Activated T-helper 9 cell treated with anti-CD3 and anti-CD28 coated beads, Interleukin-2, amount 50 U/mL, for 16 hours (primary cell): ENCODE measurements around the gene DCHS1.
"Not testable (repeated sequence)": the region's sequence is repeated elsewhere in the genome, so short reads cannot be mapped to it uniquely, and the experiment has no call there.

Source experiments
- DNase-seq: peaks from one replicate; pipeline ENCODE4 v3.0.0-alpha.2; 2020; ENCODE audit warnings: low read depth

DCHS1 gene

GRCh38 chr11:6655790-6656583 lies at the start of gene DCHS1:
TSS of gene DCHS1 (minus strand) at chr11:6655809. CDS start at chr11:6641613, 14,196 bp downstream.
- DNase-seq, result no peak

DNA sequence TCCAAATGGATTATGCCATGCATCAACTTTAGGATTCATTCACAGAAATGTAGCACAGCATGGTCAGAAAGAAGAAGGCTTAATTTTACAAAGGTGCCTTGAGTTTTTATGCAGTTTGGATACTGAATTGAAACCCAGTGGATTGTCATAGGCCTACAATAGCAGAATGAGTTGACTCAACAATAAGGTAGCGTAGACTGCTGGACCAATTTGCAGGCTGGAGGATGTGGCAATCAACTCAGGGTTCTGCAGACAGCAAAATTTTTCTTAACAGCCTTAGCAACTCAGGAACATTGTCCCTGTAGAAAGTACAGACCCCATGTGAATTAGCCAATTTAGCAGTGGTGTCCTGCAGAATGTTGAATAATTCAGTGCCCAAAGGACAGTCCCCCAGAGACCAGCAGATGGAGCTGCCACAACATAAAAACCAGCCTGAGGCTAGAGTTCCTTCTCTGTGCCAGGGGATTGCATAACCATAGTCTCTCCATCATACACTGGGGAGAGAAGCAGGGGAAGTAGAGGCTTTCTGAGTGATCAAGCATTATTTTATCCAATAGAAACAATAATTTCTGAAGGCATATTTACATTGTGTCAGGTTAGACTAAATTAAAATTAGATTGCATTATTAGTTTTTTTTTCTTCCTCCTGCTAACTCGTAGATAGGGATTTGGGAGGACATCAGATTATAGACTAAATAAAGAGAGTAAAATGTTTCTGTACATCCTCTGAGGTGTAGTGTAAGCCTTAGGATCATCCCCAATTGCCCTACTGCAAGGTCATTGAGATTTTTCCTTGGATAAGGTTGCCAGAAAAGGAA lies 47.8 kb upstream of the DCHS1 start:
- no peak for DNase-seq

- not testable (repeated sequence) for DNase-seq
These were observed 46.3 kb upstream of the DCHS1 start for GRCh38 chr11:6701955-6702354.

GRCh38 chr11:6695377-6695776 lies 39.8 kb upstream of the DCHS1 start:
- DNase-seq, result no peak

DNA sequence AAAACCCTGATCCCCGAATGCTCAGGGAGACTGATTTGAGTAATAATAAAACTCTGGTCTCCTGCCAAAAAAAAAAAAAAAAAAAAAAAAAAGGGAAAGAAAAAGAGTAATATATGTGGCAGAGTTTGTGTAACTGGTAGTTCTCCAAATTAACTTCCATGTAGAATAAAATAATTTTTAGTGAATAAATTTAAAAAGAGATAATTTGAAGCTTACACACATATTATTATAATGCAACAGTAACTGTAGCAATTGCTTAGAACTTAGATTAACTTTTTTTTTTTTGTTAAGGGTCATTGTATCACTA lies 38.6 kb upstream of the DCHS1 start:
- DNase-seq, result no peak

DNA sequence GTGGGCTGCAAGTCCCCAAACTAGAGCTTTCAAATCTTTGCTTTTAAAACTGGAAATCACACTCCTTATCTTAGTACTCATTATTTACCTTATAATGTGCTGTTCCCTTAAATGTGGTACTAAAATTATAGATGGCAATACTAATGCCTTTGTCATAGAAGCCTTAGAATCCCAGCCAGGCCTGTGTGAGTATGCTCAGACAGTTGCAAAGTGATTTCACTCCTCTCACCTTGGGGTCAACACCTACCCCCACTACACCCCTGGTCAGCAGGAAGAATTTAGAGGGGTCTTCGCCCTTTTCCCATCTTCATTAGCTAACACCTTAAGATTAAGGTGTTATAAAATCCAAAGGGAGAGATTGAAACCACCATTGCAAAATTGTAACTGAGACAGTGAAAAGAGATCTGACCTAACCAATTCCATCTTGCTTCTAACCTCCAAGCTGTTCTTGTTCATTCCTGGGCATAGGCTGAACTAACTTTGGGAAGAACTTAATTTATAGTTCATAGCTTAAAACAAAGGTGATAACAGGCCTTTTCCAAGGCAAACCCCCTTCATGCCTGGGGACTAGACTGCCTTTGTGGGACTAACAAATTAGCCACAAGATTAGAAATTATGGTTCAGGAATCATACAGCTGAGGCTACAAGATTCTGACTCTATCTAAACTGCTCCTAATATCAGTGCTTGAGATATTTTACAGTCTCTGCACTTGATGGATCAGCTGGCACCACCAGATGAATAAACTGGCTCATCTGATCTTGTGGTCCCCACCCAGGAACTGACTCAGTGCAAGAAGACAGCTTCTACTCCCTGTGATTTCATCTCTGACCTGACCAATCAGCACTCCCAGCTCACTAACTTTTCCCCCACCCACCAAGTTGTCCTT lies 38.0 kb upstream of the DCHS1 start:
- DNase-seq, result peak; percentile 27

DNA sequence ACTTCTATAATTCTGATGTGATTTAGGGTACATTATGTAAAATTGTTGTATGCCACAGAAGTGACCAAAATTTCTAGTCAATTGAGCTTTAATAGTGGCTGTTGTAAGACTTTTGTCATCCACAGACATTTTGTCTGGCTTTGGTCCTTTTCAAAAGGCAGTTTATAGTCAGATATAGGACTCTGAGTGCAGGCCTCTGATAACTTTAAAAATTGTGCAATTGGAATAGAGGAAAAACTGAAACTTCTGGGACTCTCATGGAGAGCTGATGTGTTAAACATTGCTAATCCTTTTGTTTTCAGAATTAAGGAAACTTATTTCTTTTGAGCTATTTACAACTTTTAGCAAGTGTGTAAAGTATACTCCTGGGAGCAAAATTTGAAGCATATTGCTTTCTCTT lies 36.5 kb upstream of the DCHS1 start:
- no peak for DNase-seq

DNA sequence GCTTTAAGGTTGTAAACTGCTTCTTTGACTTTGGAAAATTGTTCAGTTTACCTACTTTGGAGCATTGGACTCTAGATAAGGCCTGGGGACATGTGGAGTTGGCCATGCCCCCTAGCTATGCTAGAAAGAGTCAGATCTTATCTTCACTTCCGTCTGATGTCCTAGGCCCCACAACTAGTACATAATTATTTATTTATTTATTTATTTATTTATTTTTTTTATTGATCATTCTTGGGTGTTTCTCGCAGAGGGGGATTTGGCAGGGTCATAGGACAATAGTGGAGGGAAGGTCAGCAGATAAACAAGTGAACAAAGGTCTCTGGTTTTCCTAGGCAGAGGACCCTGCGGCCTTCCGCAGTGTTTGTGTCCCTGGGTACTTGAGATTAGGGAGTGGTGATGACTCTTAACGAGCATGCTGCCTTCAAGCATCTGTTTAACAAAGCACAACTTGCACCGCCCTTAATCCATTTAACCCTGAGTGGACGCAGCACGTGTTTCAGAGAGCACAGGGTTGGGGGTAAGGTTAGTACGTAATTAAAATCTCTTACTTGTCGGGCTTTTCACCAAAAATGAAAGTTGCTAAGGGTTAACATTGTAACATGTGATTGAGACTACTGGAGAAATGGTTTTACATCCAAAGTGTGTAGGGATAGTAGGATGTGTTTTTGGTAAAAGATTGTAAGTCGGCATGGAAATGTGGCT lies 35.0 kb upstream of the DCHS1 start:
- not testable (repeated sequence) for DNase-seq

GRCh38 chr11:6687876-6688275 lies 32.3 kb upstream of the DCHS1 start:
- DNase-seq, result no peak

DNA sequence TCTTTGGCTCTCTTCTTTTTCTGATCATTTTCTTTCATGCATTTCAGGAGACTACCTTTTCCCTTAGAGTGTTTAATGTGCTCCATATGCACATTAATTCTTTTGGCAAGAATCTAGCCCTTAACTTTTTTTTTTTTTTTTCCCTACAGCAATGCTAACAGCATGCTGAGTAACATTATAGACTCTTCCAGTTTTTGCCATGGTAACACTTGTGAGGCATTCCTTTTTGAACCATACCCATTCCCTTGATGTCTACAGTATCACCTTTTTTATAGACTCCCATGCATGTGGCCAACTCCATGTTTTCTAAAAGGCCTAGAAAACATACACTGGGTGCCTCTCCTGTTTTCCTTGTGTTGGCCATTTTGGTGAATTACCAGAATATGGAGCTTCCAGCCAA lies 30.4 kb upstream of the DCHS1 start:
- no peak for DNase-seq

GRCh38 chr11:6684068-6684467 lies 28.5 kb upstream of the DCHS1 start:
- not testable (repeated sequence) for DNase-seq

- peak; percentile 99 for DNase-seq
These were observed 27.6 kb upstream of the DCHS1 start, which contains the start of gene MRPL17 for GRCh38 chr11:6682936-6683861. TSS of gene MRPL17 (minus strand) at chr11:6683340. CDS start at chr11:6683296, 44 bp downstream.

GRCh38 chr11:6682591-6682935 lies 27.0 kb upstream of the DCHS1 start:
- DNase-seq, result no peak

GRCh38 chr11:6681949-6682348 lies 26.3 kb upstream of the DCHS1 start:
- DNase-seq, result no peak

DNA sequence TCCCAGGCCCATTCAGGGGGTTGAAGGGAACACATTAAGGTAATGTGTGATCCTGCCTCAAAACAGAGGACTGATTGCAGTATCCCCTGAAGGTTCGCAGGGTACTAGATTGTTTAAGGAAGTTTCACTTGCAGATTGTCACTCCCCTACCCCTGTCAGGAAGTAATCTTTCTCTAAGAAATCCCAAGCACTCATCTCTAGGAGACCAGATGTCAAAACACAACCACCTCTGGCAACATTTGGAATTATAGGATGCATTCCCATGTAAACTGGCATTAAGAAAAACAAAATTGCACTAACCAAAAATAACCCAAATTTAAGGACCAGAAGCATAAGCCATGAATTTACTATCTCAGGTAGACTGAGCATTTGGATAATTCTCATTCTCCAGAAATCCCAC lies 25.9 kb upstream of the DCHS1 start:
- DNase-seq, result no peak

- DNase-seq, result no peak
These were observed 21.4 kb upstream of the DCHS1 start for GRCh38 chr11:6677018-6677417.

DNA sequence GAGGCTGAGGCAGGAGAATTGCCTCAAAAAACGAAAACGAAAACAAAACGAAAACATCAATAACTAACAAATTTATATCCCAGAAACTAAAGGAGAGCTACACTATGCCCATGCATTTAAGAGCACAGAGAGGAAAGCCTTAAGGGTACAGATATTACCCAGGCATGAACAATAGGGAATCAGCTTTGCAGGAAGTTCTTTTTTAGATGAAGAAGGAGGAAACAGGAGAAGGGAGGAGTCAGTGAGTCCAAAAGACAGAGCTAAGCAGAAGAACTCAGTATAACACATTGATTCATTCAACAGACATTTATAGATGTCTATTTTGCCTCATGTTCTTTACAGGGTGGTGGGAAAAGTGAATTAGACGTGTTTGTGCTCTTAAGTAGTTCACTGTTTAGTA lies 19.3 kb upstream of the DCHS1 start:
- no peak for DNase-seq

DNA sequence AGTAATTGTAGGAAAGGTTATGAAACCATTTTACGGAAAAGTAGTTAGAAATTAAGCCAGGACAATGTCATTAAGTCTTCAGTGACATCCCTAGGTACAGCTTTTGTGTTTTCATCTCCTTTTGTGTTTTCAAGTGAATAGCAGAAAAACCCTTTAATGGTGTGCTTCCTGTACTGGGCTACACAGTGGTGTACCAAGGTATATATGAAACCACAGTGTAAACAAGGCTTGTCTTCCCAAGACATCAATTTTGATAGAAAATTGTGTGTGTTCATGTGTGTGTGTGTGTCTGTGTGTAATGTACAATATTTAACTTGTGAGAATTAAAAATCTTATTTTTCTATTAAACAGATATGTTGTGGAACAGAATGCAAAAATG lies 18.6 kb upstream of the DCHS1 start:
- DNase-seq, result no peak

DNA sequence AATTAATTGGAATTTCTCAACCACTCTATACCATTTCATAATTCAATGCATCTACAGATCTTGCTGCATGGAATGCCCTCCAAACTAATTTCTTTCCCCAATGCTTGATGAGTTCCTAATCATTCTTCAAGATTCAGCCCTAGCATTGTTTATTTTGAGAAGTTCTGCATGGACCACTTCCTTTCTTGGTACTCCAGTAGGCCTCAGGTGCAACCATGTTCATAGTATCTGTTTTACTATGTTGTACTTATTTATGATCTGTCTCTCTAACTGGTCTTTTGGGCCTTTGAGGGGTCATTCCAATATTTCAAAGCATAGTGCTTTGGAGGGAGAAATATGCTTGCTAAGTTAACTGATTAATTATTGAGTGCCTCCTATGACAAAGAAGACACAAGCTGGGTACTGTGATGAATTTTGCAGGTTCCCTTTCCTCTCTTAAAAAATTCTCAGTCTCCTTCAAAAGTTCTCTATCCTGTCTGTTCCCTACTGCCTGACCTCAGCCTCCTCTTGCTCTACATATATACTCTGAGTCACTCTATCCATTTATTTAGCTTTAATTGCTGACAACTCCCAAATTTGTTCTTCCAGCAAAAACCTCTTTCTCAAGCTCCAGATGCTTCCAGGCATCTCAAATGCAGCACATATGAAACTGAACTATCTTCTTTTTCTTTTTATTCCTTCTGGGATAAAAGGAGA lies 18.1 kb upstream of the DCHS1 start:
- DNase-seq, result no peak

DNA sequence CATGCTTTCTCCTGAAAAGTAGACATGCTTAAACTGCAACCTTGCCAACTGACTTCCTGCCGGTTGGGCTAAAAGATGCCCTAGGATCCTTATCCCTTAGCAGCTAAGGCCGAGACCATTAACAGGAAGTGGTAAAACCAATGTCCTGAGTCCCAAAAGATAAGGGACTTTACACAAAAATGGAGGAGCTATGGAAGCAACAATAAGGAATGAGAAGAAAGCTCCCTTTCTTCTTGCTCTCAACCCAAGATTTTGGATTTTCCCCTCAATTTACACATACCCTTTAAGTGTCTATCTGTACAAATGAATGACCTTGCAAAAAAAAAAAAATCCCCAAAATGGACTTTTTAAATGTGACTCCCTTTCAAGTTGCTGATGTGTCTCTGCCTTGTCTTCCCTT lies 16.4 kb upstream of the DCHS1 start:
- no peak for DNase-seq
